ENCODE data around the gene RASL11B.
A peak's percentile ranks its signal among the peaks of the same experiment; 100 is the strongest.

Gene RASL11B

GRCh38 chr4:52860361-52860760, 1.8 kb upstream of the RASL11B start:
- no peaks in the 10 kb centered on the region for H3K36me3 ChIP-seq (ENCODE audit: control insufficient read depth, insufficient read depth, low read length)
- H3K4me2 ChIP-seq (ENCODE audit: low read length) = no peak overlapping the region
- TF ChIP-seq, protein P1, sequence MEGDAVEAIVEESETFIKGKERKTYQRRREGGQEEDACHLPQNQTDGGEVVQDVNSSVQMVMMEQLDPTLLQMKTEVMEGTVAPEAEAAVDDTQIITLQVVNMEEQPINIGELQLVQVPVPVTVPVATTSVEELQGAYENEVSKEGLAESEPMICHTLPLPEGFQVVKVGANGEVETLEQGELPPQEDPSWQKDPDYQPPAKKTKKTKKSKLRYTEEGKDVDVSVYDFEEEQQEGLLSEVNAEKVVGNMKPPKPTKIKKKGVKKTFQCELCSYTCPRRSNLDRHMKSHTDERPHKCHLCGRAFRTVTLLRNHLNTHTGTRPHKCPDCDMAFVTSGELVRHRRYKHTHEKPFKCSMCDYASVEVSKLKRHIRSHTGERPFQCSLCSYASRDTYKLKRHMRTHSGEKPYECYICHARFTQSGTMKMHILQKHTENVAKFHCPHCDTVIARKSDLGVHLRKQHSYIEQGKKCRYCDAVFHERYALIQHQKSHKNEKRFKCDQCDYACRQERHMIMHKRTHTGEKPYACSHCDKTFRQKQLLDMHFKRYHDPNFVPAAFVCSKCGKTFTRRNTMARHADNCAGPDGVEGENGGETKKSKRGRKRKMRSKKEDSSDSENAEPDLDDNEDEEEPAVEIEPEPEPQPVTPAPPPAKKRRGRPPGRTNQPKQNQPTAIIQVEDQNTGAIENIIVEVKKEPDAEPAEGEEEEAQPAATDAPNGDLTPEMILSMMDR (IDR thresholded peaks at IDR 0.05) = no peak
- H3K4me1 ChIP-seq = no peaks in the 10 kb centered on the region
- no peaks in the 10 kb centered on the region for H3K79me2 ChIP-seq
- no peak overlapping the region for H3K4me3 ChIP-seq (ENCODE audit: low read depth, low read length)
- H3K27me3 ChIP-seq (ENCODE audit: control insufficient read depth, insufficient read depth, low read length) = no peaks in the 10 kb centered on the region
- no peak overlapping the region for H3K9ac ChIP-seq
- H3K27ac ChIP-seq = no peak overlapping the region
- H2AFZ ChIP-seq = no peak overlapping the region
- H3K9me3 ChIP-seq (ENCODE audit: control insufficient read depth, low read length) = no peaks in the 10 kb centered on the region

DNA sequence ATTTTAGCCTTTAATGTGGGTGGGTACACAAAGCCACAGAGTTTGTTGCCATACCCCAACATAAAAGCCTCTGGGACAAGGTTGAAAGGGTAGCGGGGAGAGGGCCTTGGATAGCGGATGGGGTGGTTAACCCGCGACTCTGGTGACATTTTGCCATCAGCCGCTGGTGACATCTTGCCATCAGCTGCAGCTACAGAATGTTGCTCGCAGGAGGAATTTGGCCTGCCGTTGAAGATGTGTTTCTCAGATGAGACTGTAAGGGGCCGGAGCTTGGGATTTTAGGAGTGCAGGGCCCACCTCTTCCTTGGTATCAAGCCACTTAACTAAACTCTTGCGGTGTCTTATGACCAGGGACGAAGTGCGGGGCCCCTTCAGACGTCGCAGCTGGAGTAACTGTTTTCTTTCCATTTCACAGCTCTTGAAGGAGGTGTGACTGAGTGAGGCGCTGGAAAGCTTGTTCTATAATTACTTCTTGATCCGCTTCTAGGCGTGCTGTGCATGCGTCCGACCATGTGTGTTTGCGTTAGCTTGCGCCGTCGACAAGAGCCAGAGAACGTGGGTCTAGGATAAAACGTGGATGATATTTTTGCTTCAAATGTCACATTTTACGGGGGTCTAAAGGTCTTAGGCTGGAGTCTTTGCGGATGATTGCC, 820 bp upstream of the RASL11B start:
- Histone ChIP-seq H3K79me2 (no peaks in the 10 kb centered on the region), H3K9ac (no peak overlapping the region), H3K27ac (no peak overlapping the region), H3K4me3 (ENCODE audit: low read depth, low read length) (peak overlapping the region; percentile 43), H2AFZ (peak overlapping the region; percentile 78), H3K4me2 (ENCODE audit: low read length) (peak overlapping the region; percentile 82), H3K9me3 (ENCODE audit: control insufficient read depth, low read length) (no peaks in the 10 kb centered on the region), H3K4me1 (no peaks in the 10 kb centered on the region), H3K36me3 (ENCODE audit: control insufficient read depth, insufficient read depth, low read length) (no peaks in the 10 kb centered on the region), H3K27me3 (ENCODE audit: control insufficient read depth, insufficient read depth, low read length) (no peaks in the 10 kb centered on the region)
- TF ChIP-seq, protein P1 (IDR thresholded peaks at IDR 0.05) = no peak

GRCh38 chr4:52862639-52863161, 583 bp downstream of the RASL11B start:
- TF ChIP-seq, protein P1 (IDR thresholded peaks at IDR 0.05) = no peak
- peak overlapping the region; percentile 82 for H3K4me2 ChIP-seq (ENCODE audit: low read length)
- H3K27ac ChIP-seq = no peak overlapping the region
- peak overlapping the region; percentile 78 for H2AFZ ChIP-seq
- H3K4me1 ChIP-seq = no peaks in the 10 kb centered on the region
- H3K27me3 ChIP-seq (ENCODE audit: control insufficient read depth, insufficient read depth, low read length) = no peaks in the 10 kb centered on the region
- H3K9ac ChIP-seq = no peak overlapping the region
- peak overlapping the region; percentile 43 for H3K4me3 ChIP-seq (ENCODE audit: low read depth, low read length)
- H3K9me3 ChIP-seq (ENCODE audit: control insufficient read depth, low read length) = no peaks in the 10 kb centered on the region
- H3K79me2 ChIP-seq = no peaks in the 10 kb centered on the region
- H3K36me3 ChIP-seq (ENCODE audit: control insufficient read depth, insufficient read depth, low read length) = no peaks in the 10 kb centered on the region

GRCh38 chr4:52863324-52863723, 1.2 kb downstream of the RASL11B start:
- Histone ChIP-seq H3K9me3 (ENCODE audit: control insufficient read depth, low read length) (no peaks in the 10 kb centered on the region), H3K4me2 (ENCODE audit: low read length) (no peak overlapping the region), H3K36me3 (ENCODE audit: control insufficient read depth, insufficient read depth, low read length) (no peaks in the 10 kb centered on the region), H3K27ac (no peak overlapping the region), H3K4me1 (no peaks in the 10 kb centered on the region), H2AFZ (no peak overlapping the region), H3K9ac (no peak overlapping the region), H3K79me2 (no peaks in the 10 kb centered on the region), H3K4me3 (ENCODE audit: low read depth, low read length) (no peak overlapping the region), H3K27me3 (ENCODE audit: control insufficient read depth, insufficient read depth, low read length) (no peaks in the 10 kb centered on the region)
- TF ChIP-seq, protein P1 (IDR thresholded peaks at IDR 0.05) = no peak

- H3K4me2 ChIP-seq (ENCODE audit: low read length) = no peak overlapping the region
- H3K9me3 ChIP-seq (ENCODE audit: control insufficient read depth, low read length) = no peaks in the 10 kb centered on the region
- no peaks in the 10 kb centered on the region for H3K4me1 ChIP-seq
- H3K9ac ChIP-seq = no peak overlapping the region
- H2AFZ ChIP-seq = no peak overlapping the region
- no peaks in the 10 kb centered on the region for H3K79me2 ChIP-seq
- TF ChIP-seq, protein P1 (IDR thresholded peaks at IDR 0.05) = no peak
- H3K36me3 ChIP-seq (ENCODE audit: control insufficient read depth, insufficient read depth, low read length) = no peaks in the 10 kb centered on the region
- H3K27me3 ChIP-seq (ENCODE audit: control insufficient read depth, insufficient read depth, low read length) = no peaks in the 10 kb centered on the region
- H3K27ac ChIP-seq = no peak overlapping the region
- no peak overlapping the region for H3K4me3 ChIP-seq (ENCODE audit: low read depth, low read length)
These were observed 2.7 kb downstream of the RASL11B start for GRCh38 chr4:52864793-52865192.

All from parathyroid adenoma (tissue), 2 donors.